ENCODE results near the gene IFNG.

Gene IFNG

GRCh38 chr12:68113644-68114043 is 45.9 kb downstream of the IFNG start:
- DNase-seq, result no peak

- no peak for DNase-seq
Measured at GRCh38 chr12:68111995-68112394, 47.5 kb downstream of the IFNG start.

DNA sequence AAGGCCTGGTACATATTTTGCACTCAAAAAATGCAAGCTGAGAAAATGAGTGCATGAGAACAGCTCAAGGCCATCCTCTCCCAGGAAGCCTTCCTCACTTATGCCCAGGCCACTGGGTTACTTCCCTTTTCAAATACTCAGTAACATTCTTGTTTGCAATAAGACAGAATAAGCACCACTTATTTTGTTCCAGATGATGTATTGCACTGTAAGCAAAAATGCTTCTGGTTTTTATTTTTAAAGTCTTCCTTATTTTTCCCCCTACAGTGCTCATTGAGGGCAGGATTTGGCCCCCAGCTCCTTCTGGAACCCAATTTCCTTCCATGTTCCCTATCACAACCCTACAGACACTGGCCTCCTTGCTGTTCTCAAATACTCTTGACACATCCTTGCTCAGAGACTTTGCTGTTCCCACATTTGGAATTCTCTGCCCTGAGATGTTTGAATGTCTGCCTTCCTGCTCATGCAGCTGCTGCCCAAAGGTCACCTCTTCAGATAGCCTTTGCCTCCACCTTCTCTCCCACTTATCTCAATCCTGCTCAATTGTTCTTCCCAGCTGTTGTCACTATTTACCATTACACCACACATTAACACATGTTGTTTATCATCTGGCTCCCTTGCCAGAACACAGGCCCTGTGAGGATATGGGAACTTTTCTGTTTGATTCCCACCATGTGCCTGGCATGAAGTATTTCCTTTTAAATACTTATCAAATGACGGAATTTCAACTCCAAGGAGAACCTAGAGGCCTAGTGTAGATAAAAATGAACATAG is 49.9 kb downstream of the IFNG start:
- DNase-seq, result no peak

DNA sequence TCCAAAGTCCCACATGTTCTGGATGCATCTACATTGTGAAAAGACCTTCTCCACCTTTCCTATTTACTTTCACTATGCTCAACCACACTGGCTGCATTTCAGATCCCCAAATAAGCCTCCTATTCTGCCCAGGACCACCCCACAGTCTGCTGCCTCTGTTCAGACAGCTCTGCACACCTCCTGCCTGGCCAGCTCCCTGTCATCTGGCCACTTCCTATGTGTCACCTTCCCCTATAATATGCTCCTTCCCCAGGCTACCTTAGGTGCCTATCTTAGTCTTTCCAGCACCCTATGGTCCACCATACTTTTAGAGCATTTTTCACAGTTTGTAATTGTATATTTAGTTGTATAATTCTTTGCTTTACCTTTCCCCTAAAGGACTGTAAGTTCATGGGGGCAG is 50.5 kb downstream of the IFNG start:
- DNase-seq, result no peak

GRCh38 chr12:68106660-68107059 is 52.9 kb downstream of the IFNG start:
- no peak for DNase-seq

DNA sequence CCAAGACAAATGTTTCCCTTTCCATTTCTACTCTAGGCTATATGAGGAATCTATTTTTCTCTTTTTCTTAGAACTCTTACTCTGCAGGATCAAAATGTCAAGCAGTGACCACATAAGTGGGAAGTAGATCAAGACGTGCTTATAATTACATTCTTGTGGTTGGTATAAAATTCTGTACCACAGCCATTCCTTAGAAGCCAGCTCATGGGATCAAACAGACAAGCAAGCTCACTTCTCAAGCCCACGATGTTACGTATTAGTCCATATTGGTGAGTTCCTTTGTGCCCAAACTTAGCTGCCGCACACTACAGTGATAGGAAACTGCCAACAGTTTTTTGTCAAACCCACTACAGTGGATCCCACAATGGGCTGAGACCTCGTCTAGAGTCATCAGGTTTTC is 53.4 kb downstream of the IFNG start:
- no peak for DNase-seq

Data from eye (tissue), 1 donor.